ENCODE data around the gene TTYH3.

The TTYH3 gene

DNA sequence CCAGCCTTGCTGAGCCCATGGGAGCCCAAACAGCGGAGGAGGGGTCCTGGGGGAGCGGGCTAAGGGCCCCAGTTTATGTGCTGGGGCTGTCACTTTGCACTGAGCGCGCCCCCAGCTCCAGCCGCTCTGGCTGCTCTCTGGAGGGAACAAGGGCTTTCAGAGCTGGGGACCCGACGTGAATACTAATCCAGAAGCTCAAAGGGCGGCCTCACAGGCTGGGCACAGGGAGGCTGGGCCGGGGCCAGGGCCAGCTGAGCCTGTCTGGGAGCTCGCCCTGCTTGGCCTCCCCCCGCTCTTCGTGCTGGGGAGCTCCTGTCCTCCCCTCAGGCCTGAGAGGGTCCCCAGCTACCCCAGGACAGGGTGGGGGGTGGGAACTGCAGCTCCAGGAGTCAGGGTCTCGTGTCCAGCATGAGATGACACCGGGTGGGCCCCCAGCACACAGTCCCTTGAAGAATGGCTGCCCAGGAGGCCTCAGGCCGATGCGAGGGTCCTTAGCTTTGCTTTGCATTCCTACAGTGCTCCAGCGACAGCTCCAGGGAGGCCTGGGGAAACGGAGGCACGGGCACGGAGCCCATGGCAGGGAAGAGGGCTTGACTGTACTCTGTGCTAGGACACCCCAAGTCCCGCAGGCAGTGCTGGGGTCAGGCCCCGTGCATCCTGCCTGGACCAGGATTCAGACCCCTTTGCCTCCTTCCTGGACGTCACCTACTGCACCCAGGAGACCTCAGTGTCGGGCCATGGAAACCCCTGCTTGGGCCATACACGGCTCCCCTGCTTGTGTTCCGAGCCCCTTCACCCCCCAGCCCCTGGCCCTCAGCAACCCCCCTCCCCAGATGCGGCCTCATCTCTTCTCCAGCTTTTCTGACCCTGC, 50.4 kb downstream of the TTYH3 start:
- in situ Hi-C loops (cut with MboI; ENCODE audit: low pct_unique_long_range_greater_than_20kb, low sequenced_read_pairs, unreplicated experiment), result no loop called here
- DNase-seq (ENCODE audit: low spot score), result no peak
- TF ChIP-seq, protein P1, sequence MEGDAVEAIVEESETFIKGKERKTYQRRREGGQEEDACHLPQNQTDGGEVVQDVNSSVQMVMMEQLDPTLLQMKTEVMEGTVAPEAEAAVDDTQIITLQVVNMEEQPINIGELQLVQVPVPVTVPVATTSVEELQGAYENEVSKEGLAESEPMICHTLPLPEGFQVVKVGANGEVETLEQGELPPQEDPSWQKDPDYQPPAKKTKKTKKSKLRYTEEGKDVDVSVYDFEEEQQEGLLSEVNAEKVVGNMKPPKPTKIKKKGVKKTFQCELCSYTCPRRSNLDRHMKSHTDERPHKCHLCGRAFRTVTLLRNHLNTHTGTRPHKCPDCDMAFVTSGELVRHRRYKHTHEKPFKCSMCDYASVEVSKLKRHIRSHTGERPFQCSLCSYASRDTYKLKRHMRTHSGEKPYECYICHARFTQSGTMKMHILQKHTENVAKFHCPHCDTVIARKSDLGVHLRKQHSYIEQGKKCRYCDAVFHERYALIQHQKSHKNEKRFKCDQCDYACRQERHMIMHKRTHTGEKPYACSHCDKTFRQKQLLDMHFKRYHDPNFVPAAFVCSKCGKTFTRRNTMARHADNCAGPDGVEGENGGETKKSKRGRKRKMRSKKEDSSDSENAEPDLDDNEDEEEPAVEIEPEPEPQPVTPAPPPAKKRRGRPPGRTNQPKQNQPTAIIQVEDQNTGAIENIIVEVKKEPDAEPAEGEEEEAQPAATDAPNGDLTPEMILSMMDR (IDR thresholded peaks at IDR 0.05; ENCODE audit: extremely low read depth, insufficient read depth, missing control alignments), result no peak

DNA sequence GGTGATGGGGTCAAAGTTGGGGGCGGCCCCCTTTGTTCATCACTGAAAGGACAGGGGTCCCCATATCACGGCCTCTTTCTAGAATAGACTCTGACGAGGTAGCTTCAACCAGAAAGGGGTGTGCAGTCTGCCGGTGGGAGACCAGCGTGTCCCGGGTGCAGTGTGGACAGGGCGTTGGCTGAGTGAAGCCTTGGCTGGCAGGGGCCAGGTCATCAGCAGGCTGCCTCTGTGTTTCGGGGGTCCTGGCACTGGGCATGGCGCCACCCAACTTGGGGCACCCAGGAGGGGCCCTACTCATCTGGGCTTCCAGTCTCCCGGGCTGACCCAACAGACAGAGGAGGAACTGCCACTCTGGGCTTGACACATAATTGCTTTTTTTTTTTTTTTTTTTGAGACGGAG, 52.7 kb downstream of the TTYH3 start:
- in situ Hi-C loops (cut with MboI; ENCODE audit: low pct_unique_long_range_greater_than_20kb, low sequenced_read_pairs, unreplicated experiment), result no loop called here
- no peak for DNase-seq (ENCODE audit: low spot score)
- TF ChIP-seq, protein P1 (IDR thresholded peaks at IDR 0.05; ENCODE audit: extremely low read depth, insufficient read depth, missing control alignments), result no peak

DNA sequence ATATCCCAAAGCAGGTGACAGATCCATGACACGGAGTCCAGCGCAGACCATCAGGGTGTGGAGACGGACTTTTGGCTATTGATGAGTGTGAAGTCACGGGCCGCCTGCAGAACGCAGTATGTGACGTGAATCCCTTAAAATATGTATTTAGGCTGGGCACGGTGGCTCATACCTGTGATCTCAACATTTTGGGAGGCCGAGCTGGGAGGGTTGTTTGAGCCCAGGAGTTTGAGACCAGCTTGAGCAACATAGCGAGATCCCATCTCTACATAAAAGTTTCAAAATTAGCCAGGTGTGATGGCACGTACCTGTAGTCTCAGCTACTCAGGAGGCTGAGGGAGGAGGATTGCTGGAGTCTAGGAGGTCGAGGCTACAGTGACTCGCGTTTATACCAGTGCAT, 54.3 kb downstream of the TTYH3 start:
- TF ChIP-seq, protein P1 (IDR thresholded peaks at IDR 0.05; ENCODE audit: extremely low read depth, insufficient read depth, missing control alignments), result no peak
- no peak for DNase-seq (ENCODE audit: low spot score)
- in situ Hi-C loops (cut with MboI; ENCODE audit: low pct_unique_long_range_greater_than_20kb, low sequenced_read_pairs, unreplicated experiment), result no loop called here

DNA sequence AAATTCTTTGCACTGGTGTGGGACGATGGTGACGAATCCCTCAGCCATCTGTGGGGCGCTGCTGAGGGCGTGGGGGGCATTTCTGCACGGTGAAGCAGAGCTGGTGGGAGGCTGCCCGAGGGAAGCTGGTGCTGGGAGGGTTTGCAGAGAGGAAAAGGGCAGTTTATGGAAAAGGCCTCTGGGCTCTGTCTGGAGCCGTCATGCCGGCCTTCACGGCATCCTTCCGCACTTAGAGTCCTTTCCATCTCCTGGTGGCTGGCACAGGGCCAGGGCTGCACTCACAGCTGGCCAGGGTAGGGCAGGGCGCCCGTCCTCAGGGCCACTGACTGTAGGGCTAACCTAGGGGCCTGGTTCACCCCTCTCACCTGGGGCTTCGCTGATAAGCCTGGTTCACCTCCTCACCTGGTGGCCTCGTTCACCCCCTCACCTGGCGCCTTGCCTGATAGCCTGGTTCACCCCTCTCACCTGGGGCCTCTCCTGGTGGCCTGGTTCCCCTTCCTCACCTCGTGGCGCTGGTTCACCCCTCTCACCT, 55.6 kb downstream of the TTYH3 start:
- TF ChIP-seq, protein P1 (IDR thresholded peaks at IDR 0.05; ENCODE audit: extremely low read depth, insufficient read depth, missing control alignments), result no peak
- DNase-seq (ENCODE audit: low spot score), result no peak
- in situ Hi-C loops (cut with MboI; ENCODE audit: low pct_unique_long_range_greater_than_20kb, low sequenced_read_pairs, unreplicated experiment), result no loop called here

DNA sequence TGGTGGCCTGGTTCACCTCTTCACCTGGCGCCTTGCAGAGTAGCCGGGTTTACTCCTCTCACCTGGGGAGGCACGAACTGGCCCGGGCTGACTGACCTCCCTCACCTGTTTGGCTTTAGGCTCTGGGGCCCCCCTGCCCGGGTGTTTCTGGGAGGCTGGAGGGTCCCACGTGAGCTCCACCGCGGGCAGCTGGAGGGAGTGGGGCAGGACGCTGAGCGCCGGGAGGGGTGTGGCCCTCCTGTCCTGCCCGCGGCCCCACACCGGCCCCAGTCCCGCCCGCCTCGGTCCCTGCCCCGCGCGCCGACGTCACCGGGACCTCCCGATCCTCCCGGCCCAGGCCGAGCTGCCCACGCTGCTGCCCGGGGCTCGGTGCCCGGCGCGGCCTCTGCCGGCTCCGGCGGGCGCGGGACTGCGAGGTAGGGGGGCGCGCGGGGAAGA, 56.1 kb downstream of the TTYH3 start, which contains the start of gene AMZ1:
Gene AMZ1, plus strand, starts transcription at position 322 of the 438 bp plus-strand sequence. CDS start 12,250 bp downstream, outside the sequence.
- TF ChIP-seq, protein P1 (IDR thresholded peaks at IDR 0.05; ENCODE audit: extremely low read depth, insufficient read depth, missing control alignments), result no peak
- in situ Hi-C loops (cut with MboI; ENCODE audit: low pct_unique_long_range_greater_than_20kb, low sequenced_read_pairs, unreplicated experiment), result no loop called here
- no peak for DNase-seq (ENCODE audit: low spot score)

DNA sequence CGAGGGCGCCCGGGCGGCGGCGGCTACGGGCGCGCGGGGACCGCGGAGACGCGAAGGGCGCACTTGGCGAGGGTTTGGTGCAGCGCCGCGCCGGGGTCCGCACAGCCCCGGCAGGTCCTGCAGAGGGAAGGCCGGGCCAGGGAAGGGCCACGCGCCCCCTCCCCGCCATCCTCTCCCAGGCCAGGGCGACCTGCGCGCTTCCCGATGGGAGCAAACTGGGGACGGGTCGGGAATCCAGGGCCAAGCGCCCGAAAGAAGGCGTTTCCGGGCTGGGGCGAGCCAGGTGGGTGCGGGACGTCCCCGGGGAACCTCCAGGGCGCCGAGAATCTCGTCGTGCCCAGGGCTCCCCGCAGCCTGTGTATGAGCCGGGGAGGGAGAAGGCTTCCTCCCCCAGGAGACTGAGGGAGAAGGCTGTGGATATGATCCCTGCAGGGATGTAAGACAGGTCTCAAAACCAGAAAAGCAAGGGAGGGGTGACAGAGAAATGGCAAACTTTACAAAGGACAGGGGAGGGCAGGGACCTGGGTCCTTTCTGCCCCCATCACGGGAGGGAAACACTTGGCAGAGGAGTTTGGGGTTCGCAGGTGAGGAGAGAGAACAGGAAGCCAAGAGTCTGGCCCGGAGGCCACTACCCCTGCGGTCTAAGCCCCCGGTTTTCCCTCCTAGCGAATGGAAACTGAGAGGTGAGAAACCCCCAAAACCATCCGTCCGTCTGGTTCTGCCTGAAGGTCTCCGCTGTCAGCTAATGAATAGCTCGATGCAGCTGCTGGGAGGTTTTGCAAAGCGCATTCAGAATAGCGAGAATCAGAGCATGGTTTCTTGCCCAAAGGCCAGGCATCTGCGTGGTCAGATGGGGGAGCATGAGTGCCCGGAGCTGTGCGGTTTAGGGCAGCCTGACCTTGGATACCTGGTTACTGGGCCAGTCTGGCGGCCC, 56.9 kb downstream of the TTYH3 start:
- peak; percentile 84 for DNase-seq (ENCODE audit: low spot score)
- in situ Hi-C loops (cut with MboI; ENCODE audit: low pct_unique_long_range_greater_than_20kb, low sequenced_read_pairs, unreplicated experiment), result no loop called here
- TF ChIP-seq, protein P1 (IDR thresholded peaks at IDR 0.05; ENCODE audit: extremely low read depth, insufficient read depth, missing control alignments), result no peak
